ENCODE results near the gene DMKN.

Gene DMKN

GRCh38 chr19:35458731-35459391, 54.6 kb downstream of the DMKN start:
- DNase-seq, result no peak

GRCh38 chr19:35458192-35458591, 55.3 kb downstream of the DMKN start:
- DNase-seq, result no peak

GRCh38 chr19:35457173-35457572, 56.3 kb downstream of the DMKN start:
- no peak for DNase-seq

- DNase-seq, result no peak
These were observed 57.7 kb downstream of the DMKN start for GRCh38 chr19:35455616-35456201.

- no peak for DNase-seq
These were observed 58.8 kb downstream of the DMKN start for GRCh38 chr19:35454663-35455062.

- DNase-seq, result no peak
These were observed 61.9 kb downstream of the DMKN start for GRCh38 chr19:35451338-35452096.

GRCh38 chr19:35449359-35450043, 63.9 kb downstream of the DMKN start:
- DNase-seq, result no peak

- no peak for DNase-seq
These were observed 65.6 kb downstream of the DMKN start, which contains the start of gene FFAR2 for GRCh38 chr19:35447606-35448469. TSS of gene FFAR2 (plus strand) at chr19:35448257. CDS start at chr19:35449715, 1,458 bp downstream.

Data from NCI-H446 treated with DMSO at 0.1 percent for 48 hours (cell line).